H1 (cell line): ENCODE results near the gene MOGAT3. TPM values are rescaled to one million over a fixed set of nuclear protein-coding genes. Genes with fewer than 3 reads are reported as not detected.
A peak's percentile ranks its signal among the peaks of the same experiment; 100 is the strongest.

Source experiments
- BCL11A ChIP-seq, 2 experiments: IDR thresholded peaks; one replicate each; pipeline ENCODE4 v1.6.1; 2011; ENCODE audit warnings: low read depth in 2 of 2, low read length in 2 of 2, mild to moderate bottlenecking in 2 of 2
- CBX8 ChIP-seq: fragments of 300-800, 300-1000 bp; sonication (generic); IDR thresholded peaks from 2 replicates; pipeline ENCODE4 v1.7.1; 2016; ENCODE audit warnings: low read depth, low read length, borderline replicate concordance
- CHD7 ChIP-seq: fragments of 300-600 bp; sonication (generic); IDR thresholded peaks from 2 replicates; pipeline ENCODE4 v1.7.1; 2012; ENCODE audit warnings: low read length, moderate library complexity, mild to moderate bottlenecking, inconsistent platforms; ENCODE audit not compliant: insufficient replicate concordance
- JUND ChIP-seq: IDR thresholded peaks from 2 replicates; pipeline ENCODE4 v1.6.1; 2011; ENCODE audit warnings: mild to moderate bottlenecking, improper control_type of control experiment, low read length
- SIN3A ChIP-seq, 2 experiments: IDR thresholded peaks in 1 of 2; conservative IDR thresholded peaks in 1 of 2; 2 replicates each; pipeline ENCODE4 v1.6.1; 2011 to 2012; ENCODE audit warnings: low read length in 2 of 2, improper control_type of control experiment in 1 of 2, low read depth in 1 of 2, mild to moderate bottlenecking in 1 of 2
- SP1 ChIP-seq: IDR thresholded peaks from 2 replicates; pipeline ENCODE4 v1.6.1; 2011; ENCODE audit warnings: low read depth, low read length
- SP4 ChIP-seq: IDR thresholded peaks from 2 replicates; pipeline ENCODE4 v1.6.1; 2012; ENCODE audit warnings: low read length, inconsistent platforms
- polyA plus RNA-seq, 7 experiments: library from polyadenylated mRNA; depleted of rRNA in 3 of 7; stranded (reverse) in 5 of 7; unstranded in 2 of 7; fragments of >200 nt in 5 of 7; fragments of 200-250 nt in 2 of 7; gene quantifications; 1 replicate in 5 of 7; 2 replicates in 1 of 7; 4 replicates in 1 of 7; pipeline versions ENCODE4 v1.2.1 to v1.2.3, GENCODE V29; 2011 to 2013; ENCODE audit warnings: missing spikeins in 2 of 7, mixed read lengths in 2 of 7
- total RNA-seq: library from RNA; stranded (reverse); fragmentation: NEBNext Ultra II Directional; extraction: Animal tissue kit (Norgen Biotek cat#: 25700); gene quantifications from 2 replicates; pipeline ENCODE4 v1.2.1, GENCODE V29; 2021
- TF ChIP-seq, protein P1 (sequence below): IDR thresholded peaks from 2 replicates; pipeline ENCODE4 v1.6.1; 2012; ENCODE audit warnings: inconsistent platforms

MOGAT3 gene
- total and polyA plus RNA-seq, 2 of the 8 experiments (the other 6 are each of a cell fraction or from before 2014, with no cell fraction given), result 0.21 to 0.82 TPM

- TF ChIP-seq CHD7 (no peak), JUND (no peak), SP1 (no peak), SIN3A (conservative IDR thresholded peaks at IDR 0.05 in 1 of 2, IDR thresholded peaks at IDR 0.05 in 1 of 2; ENCODE audit: low read depth in 1 of 2, low read length in 2 of 2) (peak; percentile 72 to 87), SP4 (no peak), BCL11A (IDR thresholded peaks at IDR 0.05; ENCODE audit: low read depth in 2 of 2, low read length in 2 of 2) (no peak), CBX8 (no peak)
- TF ChIP-seq, protein P1, sequence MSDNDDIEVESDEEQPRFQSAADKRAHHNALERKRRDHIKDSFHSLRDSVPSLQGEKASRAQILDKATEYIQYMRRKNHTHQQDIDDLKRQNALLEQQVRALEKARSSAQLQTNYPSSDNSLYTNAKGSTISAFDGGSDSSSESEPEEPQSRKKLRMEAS, result peak; percentile 78; the same call in 1 of the 2 replicates
Measured at GRCh38 chr7:101217388-101218235, 16.8 kb upstream of the MOGAT3 start, which contains the start of the genes PLOD3 and ZNHIT1 (continued).
